HG02571 (cell line): ENCODE results near the gene SCN11A.

Experiments used
- ATAC-seq: cut with Tn5 transposase; IDR thresholded peaks from one replicate; pipeline ENCODE4 v1.9.1; 2021; ENCODE audit warnings: mild to moderate bottlenecking, moderate library complexity; ENCODE audit not compliant: unreplicated experiment

SCN11A gene

GRCh38 chr3:39011191-39011736, 40.5 kb downstream of the SCN11A start:
- ATAC-seq, result no peak

- ATAC-seq, result no peak
These were observed 46.4 kb downstream of the SCN11A start for GRCh38 chr3:39005295-39005694.
